Activated CD4-positive, alpha-beta memory T cell treated with anti-CD3 and anti-CD28 coated beads, Interleukin-2, amount 10 ng/mL, durations not matched to agents 7 days and 5 days (primary cell): ENCODE results near the gene TTBK2. TPM values are rescaled to one million over a fixed set of nuclear protein-coding genes. Genes with fewer than 3 reads are reported as not detected.

Source experiments
- CTCF ChIA-PET: fragments of 350-600 bp; sonication (Branson Sonifier 250); formaldehyde crosslinking; loops from one replicate; lab custom pipeline; 2021; ENCODE audit warnings: antibody characterized with exemption, inconsistent platforms; lab: Charles Lee
- POLR2A ChIA-PET: fragments of 350-600 bp; sonication (Branson Sonifier 250); formaldehyde crosslinking; loops from one replicate; lab custom pipeline; 2021; ENCODE audit warnings: antibody characterized with exemption; lab: Charles Lee
- DNase-seq: peaks from one replicate; pipeline ENCODE4 v3.0.0-alpha.2; 2020
- H3K27ac Mint-ChIP-seq: one replicate; pipeline ENCODE4 v1.8.0; 2021; ENCODE audit warnings: mild to moderate bottlenecking, mixed read lengths
- H3K27me3 Mint-ChIP-seq: one replicate; pipeline ENCODE4 v1.8.0; 2021; ENCODE audit warnings: mixed read lengths
- H3K36me3 Mint-ChIP-seq: one replicate; pipeline ENCODE4 v1.8.0; 2021; ENCODE audit warnings: low read depth, mixed read lengths
- H3K4me1 Mint-ChIP-seq: one replicate; pipeline ENCODE4 v1.8.0; 2021; ENCODE audit warnings: mixed read lengths
- H3K4me3 Mint-ChIP-seq: one replicate; pipeline ENCODE4 v1.8.0; 2021; ENCODE audit warnings: mild to moderate bottlenecking, mixed read lengths
- H3K9me3 Mint-ChIP-seq: one replicate; pipeline ENCODE4 v1.8.0; 2021; ENCODE audit warnings: mixed read lengths
- total RNA-seq, 2 experiments: library from RNA; stranded (reverse); gene quantifications; one replicate each; pipeline ENCODE4 v1.2.3, GENCODE V29; 2021

Gene TTBK2
- total RNA-seq, 2 experiments from 2014 or later, result 14.6 to 18.6 TPM

- no peaks in the 10 kb centered on the region for H3K4me1 Mint-ChIP-seq
- POLR2A ChIA-PET, result no interaction called here
- no peak overlapping the region for H3K27ac Mint-ChIP-seq
- CTCF ChIA-PET, result interaction anchor here (0.7 to 1.1 kb wide), 2 partner anchors 201 to 502 kb away, joined by 3 to 5 read pairs; no protein-coding TSS in a partner anchor
- H3K9me3 Mint-ChIP-seq, result no peaks in the 10 kb centered on the region
- H3K27me3 Mint-ChIP-seq, result no peaks in the 10 kb centered on the region
- no peak for DNase-seq
- peaks cover 58% of the 10 kb centered on the region for H3K36me3 Mint-ChIP-seq
- H3K4me3 Mint-ChIP-seq, result no peak overlapping the region
These were observed 195.2 kb downstream of the TTBK2 start for GRCh38 chr15:42725331-42725903.

- Mint-ChIP-seq H3K36me3 (peaks cover 52% of the 10 kb centered on the region), H3K4me3 (no peak overlapping the region), H3K9me3 (no peaks in the 10 kb centered on the region), H3K4me1 (no peaks in the 10 kb centered on the region), H3K27ac (no peak overlapping the region), H3K27me3 (no peaks in the 10 kb centered on the region)
- CTCF ChIA-PET, result no interaction called here
- no peak for DNase-seq
- POLR2A ChIA-PET, result no interaction called here
These were observed 196.3 kb downstream of the TTBK2 start for GRCh38 chr15:42724276-42724675.

DNA sequence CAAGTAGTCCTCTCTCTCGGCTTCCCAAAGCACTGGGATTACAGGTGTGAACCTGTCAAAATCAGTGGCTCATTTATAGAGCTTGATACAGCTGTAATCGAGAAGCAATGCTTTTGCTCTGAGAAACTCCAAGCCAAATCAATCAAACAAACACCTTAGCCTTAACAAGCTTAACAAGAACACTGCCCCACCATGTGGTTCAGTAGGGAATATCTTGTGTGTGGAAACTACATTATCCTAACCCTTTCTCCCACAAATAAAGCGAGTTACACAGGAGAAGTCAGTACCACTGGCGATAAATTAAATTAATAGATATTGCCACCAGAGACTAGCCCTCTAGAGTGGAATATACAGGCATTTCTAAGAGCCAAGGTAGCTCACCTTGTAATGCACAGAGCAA lies 197.5 kb downstream of the TTBK2 start:
- DNase-seq, result no peak
- Mint-ChIP-seq H3K36me3 (peaks cover 45% of the 10 kb centered on the region), H3K4me3 (no peak overlapping the region), H3K9me3 (no peaks in the 10 kb centered on the region), H3K27ac (no peak overlapping the region), H3K27me3 (no peaks in the 10 kb centered on the region), H3K4me1 (no peaks in the 10 kb centered on the region)
- ChIA-PET POLR2A (no interaction called here), CTCF (interaction anchor here (1.0 kb wide), 1 partner anchor 203 kb away, joined by 3 read pairs; no protein-coding TSS in a partner anchor)

DNA sequence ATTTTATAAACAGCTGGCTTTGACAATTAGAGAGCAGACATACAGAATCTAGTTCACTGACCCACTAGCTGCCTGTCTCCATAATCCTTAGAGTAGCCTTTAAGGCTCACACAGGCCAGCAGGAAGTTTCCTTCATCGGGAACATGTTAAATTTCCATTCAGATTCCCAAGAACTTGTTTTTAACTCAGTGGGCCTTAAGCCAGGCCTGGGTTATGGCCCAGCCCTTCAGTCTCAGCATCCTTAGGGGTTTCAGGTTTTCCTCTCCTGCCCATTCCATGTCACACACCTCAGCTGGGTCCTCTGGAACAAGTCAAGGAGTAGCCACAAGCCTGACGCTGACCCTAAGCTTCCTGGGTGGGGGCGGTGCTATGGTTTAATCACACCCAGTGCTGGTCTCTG lies 198.7 kb downstream of the TTBK2 start:
- Mint-ChIP-seq H3K27me3 (no peaks in the 10 kb centered on the region), H3K27ac (no peak overlapping the region), H3K4me3 (no peak overlapping the region), H3K4me1 (no peaks in the 10 kb centered on the region), H3K36me3 (peaks cover 38% of the 10 kb centered on the region), H3K9me3 (no peaks in the 10 kb centered on the region)
- ChIA-PET CTCF (no interaction called here), POLR2A (no interaction called here)
- no peak for DNase-seq

GRCh38 chr15:42721016-42721415 lies 199.6 kb downstream of the TTBK2 start:
- Mint-ChIP-seq H3K36me3 (peaks cover 31% of the 10 kb centered on the region), H3K4me3 (no peak overlapping the region), H3K9me3 (no peaks in the 10 kb centered on the region), H3K27me3 (no peaks in the 10 kb centered on the region), H3K27ac (no peak overlapping the region), H3K4me1 (no peaks in the 10 kb centered on the region)
- CTCF ChIA-PET, result no interaction called here
- no peak for DNase-seq
- POLR2A ChIA-PET, result no interaction called here

- no peak for DNase-seq
- Mint-ChIP-seq H3K27me3 (no peaks in the 10 kb centered on the region), H3K4me3 (no peak overlapping the region), H3K9me3 (no peaks in the 10 kb centered on the region), H3K4me1 (no peaks in the 10 kb centered on the region), H3K27ac (no peak overlapping the region), H3K36me3 (peaks cover 25% of the 10 kb centered on the region)
- ChIA-PET POLR2A (interaction anchor here (1.2 to 2.3 kb wide), 2 partner anchors 11 to 16 kb away, joined by 4 to 12 read pairs; partner anchors contain the start of gene CDAN1), CTCF (interaction anchor here (1.0 kb wide), 1 partner anchor 17 kb away, joined by 4 read pairs; no protein-coding TSS in a partner anchor)
These were observed 200.5 kb downstream of the TTBK2 start for GRCh38 chr15:42720071-42720470.

DNA sequence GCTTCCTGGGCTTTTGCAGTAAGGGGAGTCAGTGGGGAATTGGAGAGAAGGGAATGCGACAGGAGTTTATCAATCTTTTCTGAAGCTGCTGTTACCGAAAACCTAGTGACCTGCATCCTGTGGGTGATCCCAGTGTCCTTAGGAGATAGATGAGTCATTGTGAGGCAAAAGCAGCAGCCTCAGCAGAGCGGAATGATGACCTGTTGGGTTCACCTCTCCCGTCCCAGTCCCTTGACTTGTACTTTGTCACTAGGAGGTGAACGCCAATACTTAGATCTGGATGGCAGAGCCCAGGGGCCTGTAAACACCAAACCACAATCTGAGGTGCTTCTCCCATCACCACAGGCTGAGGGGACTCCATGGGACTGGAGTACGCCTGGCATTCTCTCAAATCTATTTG lies 201.5 kb downstream of the TTBK2 start:
- no peaks in the 10 kb centered on the region for H3K27me3 Mint-ChIP-seq
- CTCF ChIA-PET, result no interaction called here

GRCh38 chr15:42716626-42717025 lies 204.0 kb downstream of the TTBK2 start:
- POLR2A ChIA-PET, result no interaction called here
- CTCF ChIA-PET, result interaction anchor here (1.0 kb wide), 1 partner anchor 13 kb away, joined by 3 read pairs; no protein-coding TSS in a partner anchor
- no peak overlapping the region for H3K27ac Mint-ChIP-seq
- H3K36me3 Mint-ChIP-seq, result peaks cover 8% of the 10 kb centered on the region
- H3K27me3 Mint-ChIP-seq, result no peaks in the 10 kb centered on the region
- no peak overlapping the region for H3K4me3 Mint-ChIP-seq
- H3K4me1 Mint-ChIP-seq, result no peaks in the 10 kb centered on the region
- H3K9me3 Mint-ChIP-seq, result no peaks in the 10 kb centered on the region
- no peak for DNase-seq

More for the DNA sequence above, 201.5 kb downstream of the TTBK2 start:
- no peaks in the 10 kb centered on the region for H3K4me1 Mint-ChIP-seq
- H3K36me3 Mint-ChIP-seq, result peaks cover 16% of the 10 kb centered on the region
- POLR2A ChIA-PET, result interaction anchor here (2.3 kb wide), 1 partner anchor 17 kb away, joined by 12 read pairs; the partner anchor contains the start of gene CDAN1
- no peak for DNase-seq
- H3K9me3 Mint-ChIP-seq, result no peaks in the 10 kb centered on the region
- H3K27ac Mint-ChIP-seq, result no peak overlapping the region
- no peak overlapping the region for H3K4me3 Mint-ChIP-seq

- Mint-ChIP-seq H3K36me3 (peaks cover 8% of the 10 kb centered on the region), H3K27me3 (no peaks in the 10 kb centered on the region), H3K27ac (no peak overlapping the region), H3K4me3 (no peak overlapping the region), H3K4me1 (no peaks in the 10 kb centered on the region), H3K9me3 (no peaks in the 10 kb centered on the region)
- no peak for DNase-seq
- ChIA-PET POLR2A (no interaction called here), CTCF (interaction anchor here (1.0 kb wide), 1 partner anchor 12 kb away, joined by 3 read pairs; no protein-coding TSS in a partner anchor)
These were observed 204.5 kb downstream of the TTBK2 start for GRCh38 chr15:42716125-42716524.

DNA sequence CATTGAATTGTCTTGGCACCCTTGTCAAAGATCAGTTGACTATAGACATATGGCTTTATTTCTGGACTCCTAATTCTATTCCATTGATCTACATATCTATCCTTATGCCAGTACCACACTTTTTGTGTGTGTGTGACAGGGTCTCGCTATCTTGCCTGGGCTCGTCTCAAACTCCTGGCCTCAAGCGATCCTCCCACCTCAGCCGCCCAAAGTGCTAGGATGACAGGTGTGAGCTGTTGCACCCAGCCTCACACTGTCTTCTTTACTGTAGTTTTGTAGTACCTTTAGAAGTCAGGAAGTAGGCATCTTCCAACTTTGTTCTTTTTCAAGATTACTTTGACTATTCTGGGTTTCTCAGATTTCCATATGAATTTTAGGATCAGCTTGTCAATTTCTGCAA lies 208.0 kb downstream of the TTBK2 start:
- H3K36me3 Mint-ChIP-seq, result no peaks in the 10 kb centered on the region
- no peak overlapping the region for H3K4me3 Mint-ChIP-seq
- POLR2A ChIA-PET, result interaction anchor here (0.6 kb wide), 1 partner anchor 282 kb away, joined by 3 read pairs; no protein-coding TSS in a partner anchor
- CTCF ChIA-PET, result interaction anchor here (1.1 kb wide), 1 partner anchor 9 kb away, joined by 5 read pairs; no protein-coding TSS in a partner anchor
- no peak overlapping the region for H3K27ac Mint-ChIP-seq
- no peaks in the 10 kb centered on the region for H3K9me3 Mint-ChIP-seq
- peaks cover 7% of the 10 kb centered on the region for H3K4me1 Mint-ChIP-seq
- peak; percentile 4 for DNase-seq
- no peaks in the 10 kb centered on the region for H3K27me3 Mint-ChIP-seq

DNA sequence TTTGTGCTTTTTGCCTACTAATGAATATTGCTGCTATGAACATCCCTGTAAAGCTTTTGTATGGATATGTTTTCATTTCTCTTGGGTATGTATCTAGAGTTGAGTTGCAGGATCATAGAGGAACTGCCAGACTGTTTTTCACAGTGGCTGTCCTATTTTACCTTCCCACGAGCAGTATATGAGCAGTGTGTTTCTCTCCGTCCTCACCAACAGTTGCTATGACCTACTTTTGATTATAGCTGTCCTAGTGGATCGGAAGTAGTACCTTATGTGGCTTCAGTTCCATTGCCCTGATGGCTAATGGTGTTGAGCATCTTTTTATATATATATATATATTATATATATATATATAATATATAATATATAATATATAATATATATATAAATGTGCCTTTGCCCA lies 208.8 kb downstream of the TTBK2 start:
- ChIA-PET CTCF (no interaction called here), POLR2A (no interaction called here)
- no peaks in the 10 kb centered on the region for H3K27me3 Mint-ChIP-seq
- peaks cover 7% of the 10 kb centered on the region for H3K4me1 Mint-ChIP-seq
- no peak overlapping the region for H3K27ac Mint-ChIP-seq
- no peak overlapping the region for H3K4me3 Mint-ChIP-seq
- no peak for DNase-seq
- H3K9me3 Mint-ChIP-seq, result no peaks in the 10 kb centered on the region
- H3K36me3 Mint-ChIP-seq, result no peaks in the 10 kb centered on the region

DNA sequence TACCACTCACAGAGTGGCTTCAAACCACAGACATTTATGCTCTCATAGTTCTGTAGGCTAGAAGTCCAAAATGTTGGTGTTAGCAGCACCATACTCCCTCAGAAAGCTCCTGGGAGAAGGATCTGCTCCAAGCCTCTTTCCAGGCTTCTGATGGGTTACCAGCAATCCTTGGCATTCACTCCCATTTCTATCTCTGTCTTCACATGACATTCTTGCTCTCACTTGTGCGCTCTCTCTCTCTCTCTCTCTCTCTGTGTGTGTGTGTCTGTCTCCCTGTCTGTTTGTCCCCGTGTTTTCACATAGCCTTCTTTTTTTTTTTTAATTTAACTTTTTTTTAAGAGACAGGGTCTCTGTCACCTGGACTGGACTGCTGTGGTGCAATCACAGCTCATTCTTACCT lies 209.9 kb downstream of the TTBK2 start:
- peaks cover 7% of the 10 kb centered on the region for H3K4me1 Mint-ChIP-seq
- H3K27ac Mint-ChIP-seq, result no peak overlapping the region
- no peaks in the 10 kb centered on the region for H3K36me3 Mint-ChIP-seq
- H3K27me3 Mint-ChIP-seq, result no peaks in the 10 kb centered on the region
- H3K4me3 Mint-ChIP-seq, result no peak overlapping the region
- CTCF ChIA-PET, result interaction anchor here (0.7 kb wide), 1 partner anchor 1852 kb away, joined by 3 read pairs; no protein-coding TSS in a partner anchor
- POLR2A ChIA-PET, result no interaction called here
- H3K9me3 Mint-ChIP-seq, result no peaks in the 10 kb centered on the region
- no peak for DNase-seq

GRCh38 chr15:42707873-42708544 lies 212.6 kb downstream of the TTBK2 start:
- POLR2A ChIA-PET, result no interaction called here
- H3K27ac Mint-ChIP-seq, result no peak overlapping the region

More at GRCh38 chr15:42707873-42708544, 212.6 kb downstream of the TTBK2 start:
- Mint-ChIP-seq H3K27me3 (no peaks in the 10 kb centered on the region), H3K9me3 (no peaks in the 10 kb centered on the region), H3K4me1 (peaks cover 7% of the 10 kb centered on the region), H3K4me3 (no peak overlapping the region), H3K36me3 (no peaks in the 10 kb centered on the region)
- DNase-seq, result peak; percentile 4
- CTCF ChIA-PET, result no interaction called here
